Progenitor cell of endocrine pancreas (in vitro differentiated cells): Measurements from ENCODE around the gene KLF15. TPM values are rescaled to one million over a fixed set of nuclear protein-coding genes. Genes with fewer than 3 reads are reported as not detected.

ENCODE experiments used
- DNase-seq: peaks from one replicate; pipeline ENCODE4 v3.0.0; 2021; ENCODE audit warnings: low spot score; ENCODE audit not compliant: unreplicated experiment
- H3K27ac Mint-ChIP-seq: 2 replicates; pipeline ENCODE4 v1.8.0; 2021; ENCODE audit warnings: mild to moderate bottlenecking, moderate library complexity, mixed read lengths
- H3K27me3 Mint-ChIP-seq: 2 replicates; pipeline ENCODE4 v1.8.0; 2021; ENCODE audit warnings: mixed read lengths
- H3K36me3 Mint-ChIP-seq: 2 replicates; pipeline ENCODE4 v1.8.0; 2022; ENCODE audit warnings: mixed read lengths; ENCODE audit not compliant: insufficient read depth
- H3K4me1 Mint-ChIP-seq: 2 replicates; pipeline ENCODE4 v1.8.0; 2021; ENCODE audit warnings: low read depth, mixed read lengths
- H3K4me3 Mint-ChIP-seq: 2 replicates; pipeline ENCODE4 v1.8.0; 2021; ENCODE audit warnings: low read depth, mild to moderate bottlenecking, moderate library complexity, mixed read lengths
- H3K9me3 Mint-ChIP-seq: 2 replicates; pipeline ENCODE4 v1.8.0; 2021; ENCODE audit warnings: low read depth, mixed read lengths
- CTCF ChIP-seq: fragments of 200-600 bp; sonication (generic); IDR thresholded peaks from one replicate; pipeline ENCODE4 v1.5.0; 2021; ENCODE audit warnings: antibody characterized with exemption, mild to moderate bottlenecking; ENCODE audit not compliant: unreplicated experiment
- total RNA-seq: library from RNA; stranded (reverse); gene quantifications from 2 replicates; pipeline ENCODE4 v1.2.1, GENCODE V29; 2021

KLF15 gene
- total RNA-seq, 1 donor from 2014 or later, result 17.7 TPM

GRCh38 chr3:126360046-126360713 is 3.0 kb upstream of the KLF15 start:
- TF ChIP-seq CTCF, result no peak
- no peak for DNase-seq
- Mint-ChIP-seq H3K4me1 (peaks cover 9% of the 10 kb centered on the region), H3K36me3 (no peaks in the 10 kb centered on the region), H3K27ac (no peak overlapping the region), H3K27me3 (peaks cover 38% of the 10 kb centered on the region), H3K9me3 (no peaks in the 10 kb centered on the region), H3K4me3 (no peak overlapping the region)

GRCh38 chr3:126358816-126359181 is 1.6 kb upstream of the KLF15 start:
- peaks cover 38% of the 10 kb centered on the region for H3K27me3 Mint-ChIP-seq
- H3K36me3 Mint-ChIP-seq, result no peaks in the 10 kb centered on the region
- H3K4me3 Mint-ChIP-seq, result peak overlapping the region; percentile 5
- no peak for DNase-seq
- H3K27ac Mint-ChIP-seq, result no peak overlapping the region
- peaks cover 10% of the 10 kb centered on the region for H3K4me1 Mint-ChIP-seq
- no peak for TF ChIP-seq CTCF
- H3K9me3 Mint-ChIP-seq, result no peaks in the 10 kb centered on the region

- Mint-ChIP-seq H3K9me3 (no peaks in the 10 kb centered on the region), H3K27ac (peak overlapping the region; percentile 52), H3K27me3 (peaks cover 37% of the 10 kb centered on the region), H3K36me3 (no peaks in the 10 kb centered on the region), H3K4me1 (peaks cover 10% of the 10 kb centered on the region), H3K4me3 (peak overlapping the region; percentile 80)
- no peak for DNase-seq
- no peak for TF ChIP-seq CTCF
Observed at GRCh38 chr3:126358038-126358815, 1.0 kb upstream of the KLF15 start.

- Mint-ChIP-seq H3K4me1 (peaks cover 10% of the 10 kb centered on the region), H3K9me3 (no peaks in the 10 kb centered on the region), H3K27me3 (peaks cover 30% of the 10 kb centered on the region), H3K27ac (peak overlapping the region; percentile 96), H3K36me3 (no peaks in the 10 kb centered on the region), H3K4me3 (peak overlapping the region; percentile 87)
- TF ChIP-seq CTCF, result no peak
- peak; percentile 31 for DNase-seq
Observed at GRCh38 chr3:126356373-126357264, 589 bp downstream of the KLF15 start.

- H3K27ac Mint-ChIP-seq, result peak overlapping the region; percentile 96
- H3K4me1 Mint-ChIP-seq, result peaks cover 10% of the 10 kb centered on the region
- H3K36me3 Mint-ChIP-seq, result no peaks in the 10 kb centered on the region
- no peaks in the 10 kb centered on the region for H3K9me3 Mint-ChIP-seq
- peak; percentile 76 for DNase-seq
- peaks cover 25% of the 10 kb centered on the region for H3K27me3 Mint-ChIP-seq
- TF ChIP-seq CTCF, result no peak
- H3K4me3 Mint-ChIP-seq, result peak overlapping the region; percentile 87
Observed at GRCh38 chr3:126355777-126356372, 1.3 kb downstream of the KLF15 start.
